ENCODE measurements around the gene SPRY4. TPM values are rescaled to one million over a fixed set of nuclear protein-coding genes. Genes with fewer than 3 reads are reported as not detected.
"Not testable (repeated sequence)": the region's sequence is repeated elsewhere in the genome, so short reads cannot be mapped to it uniquely, and the experiment has no call there.

SPRY4 gene
- total RNA-seq, 2 donors from 2014 or later = 0.16 to 0.51 TPM

DNA sequence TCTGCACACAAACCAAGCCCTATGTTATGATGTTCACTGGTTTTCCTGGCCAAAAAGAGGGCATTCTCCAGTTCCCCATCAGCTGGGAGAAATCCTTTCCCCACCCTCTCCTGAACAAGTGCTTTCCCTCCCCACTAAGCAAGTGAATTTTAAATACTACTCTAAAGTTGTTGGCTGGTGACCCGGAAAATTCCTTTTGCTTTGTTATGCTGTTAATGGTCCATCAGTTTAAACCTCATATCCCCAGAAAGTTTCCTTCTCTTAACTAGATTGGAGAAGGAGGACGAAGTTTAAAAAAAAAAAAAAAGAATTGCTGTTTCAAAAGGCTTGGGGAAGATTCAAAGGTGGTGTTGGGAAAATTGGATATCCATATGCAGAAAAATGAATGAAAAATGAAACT, 21.9 kb upstream of the SPRY4 start:
- Mint-ChIP-seq H3K27ac (no peak overlapping the region), H3K36me3 (peaks cover 12 to 24% of the 10 kb centered on the region in 2 donors), H3K9me3 (peaks cover 6 to 18% of the 10 kb centered on the region in 2 donors)
- DNase-seq (ENCODE audit: low spot score in 2 of 2) (no peak), ATAC-seq (no peak)

DNA sequence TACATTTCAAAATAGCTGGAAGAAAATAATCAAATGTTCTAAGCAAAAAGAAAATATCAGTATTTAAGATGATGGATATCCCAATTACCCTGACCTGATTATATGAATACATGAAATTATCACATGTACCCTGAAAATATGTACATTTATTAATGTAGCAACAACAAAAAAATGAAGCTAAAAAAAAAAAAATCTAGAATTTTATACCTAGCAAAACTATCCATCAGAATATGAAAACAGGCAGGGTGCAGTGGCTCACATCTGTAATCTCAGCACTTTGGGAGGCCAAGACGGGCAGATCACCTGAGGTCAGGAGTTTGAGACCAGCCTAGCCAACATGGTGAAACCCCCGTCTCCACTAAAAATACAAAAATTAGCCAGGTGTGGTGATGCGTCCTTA, 20.1 kb upstream of the SPRY4 start:
- peaks cover 12 to 24% of the 10 kb centered on the region in 2 donors for H3K36me3 Mint-ChIP-seq
- peaks cover 6 to 18% of the 10 kb centered on the region in 2 donors for H3K9me3 Mint-ChIP-seq
- not testable (repeated sequence) for H3K27ac Mint-ChIP-seq; ATAC-seq; DNase-seq (ENCODE audit: low spot score in 2 of 2)

DNA sequence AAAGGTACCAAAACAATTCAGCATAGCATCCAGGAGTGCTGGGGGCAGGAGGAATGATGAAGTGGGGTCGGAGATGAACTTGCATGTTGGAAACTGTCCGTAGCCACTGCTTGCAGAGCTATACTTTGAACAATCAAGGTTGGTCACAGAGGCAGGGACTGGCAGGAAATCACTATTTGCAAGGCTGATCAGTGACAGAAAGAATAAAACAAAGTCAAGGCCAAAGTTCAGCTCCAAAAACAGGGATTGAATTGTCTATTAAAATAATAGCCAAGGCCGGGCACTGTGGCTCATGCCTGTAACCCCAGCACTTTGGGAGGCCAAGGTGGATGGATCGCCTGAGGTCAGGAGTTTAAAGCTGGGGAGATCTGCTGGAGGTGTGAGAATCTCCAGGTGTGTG, 18.7 kb upstream of the SPRY4 start:
- peaks cover 6 to 18% of the 10 kb centered on the region in 2 donors for H3K9me3 Mint-ChIP-seq
- H3K27ac Mint-ChIP-seq = no peak overlapping the region
- ATAC-seq = no peak

DNA sequence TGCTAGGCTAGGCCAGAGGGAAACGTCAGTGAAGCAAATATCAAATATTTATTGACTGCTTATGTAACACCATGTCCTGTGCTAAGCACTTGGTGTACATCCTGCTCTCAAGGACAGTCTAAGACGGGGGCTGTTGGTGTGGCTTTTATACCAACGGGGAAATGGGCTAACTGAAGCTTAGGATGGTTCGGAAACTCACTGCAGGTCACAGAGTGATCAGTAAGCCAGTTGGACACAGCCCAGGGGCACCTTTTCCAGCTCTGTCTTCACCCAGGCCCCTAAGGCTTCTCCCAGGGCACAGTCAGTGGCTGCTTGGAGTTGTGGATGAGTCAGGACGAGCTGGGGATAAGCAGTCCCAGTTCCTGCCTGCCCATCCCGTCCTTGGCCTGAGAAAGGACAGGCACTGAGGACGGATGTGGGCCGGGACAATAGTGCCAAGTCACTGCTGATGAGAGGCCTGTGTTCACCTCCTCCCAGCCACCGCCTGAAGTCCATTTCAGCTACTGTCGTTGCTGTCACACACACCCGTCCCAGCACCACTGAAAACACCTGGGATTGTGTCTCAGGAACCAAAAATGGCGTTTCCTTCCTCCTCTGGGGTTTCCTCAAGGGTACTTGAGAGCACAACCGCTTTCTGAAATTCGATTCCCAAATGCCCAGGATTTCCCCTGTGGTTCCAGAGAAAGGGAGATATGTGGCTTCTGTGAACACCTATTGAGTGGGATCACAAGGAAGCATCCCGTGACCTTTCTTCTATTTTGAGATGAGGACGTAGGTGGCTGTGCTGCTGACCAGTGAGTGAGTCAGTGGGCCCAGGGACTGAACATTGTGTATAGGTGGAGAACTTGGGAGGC, 17.5 kb upstream of the SPRY4 start:
- peaks cover 6 to 18% of the 10 kb centered on the region in 2 donors for H3K9me3 Mint-ChIP-seq

More for the DNA sequence above, 18.7 kb upstream of the SPRY4 start:
- H3K36me3 Mint-ChIP-seq = peaks cover 12 to 24% of the 10 kb centered on the region in 2 donors
- no peak for DNase-seq (ENCODE audit: low spot score in 2 of 2)

DNA sequence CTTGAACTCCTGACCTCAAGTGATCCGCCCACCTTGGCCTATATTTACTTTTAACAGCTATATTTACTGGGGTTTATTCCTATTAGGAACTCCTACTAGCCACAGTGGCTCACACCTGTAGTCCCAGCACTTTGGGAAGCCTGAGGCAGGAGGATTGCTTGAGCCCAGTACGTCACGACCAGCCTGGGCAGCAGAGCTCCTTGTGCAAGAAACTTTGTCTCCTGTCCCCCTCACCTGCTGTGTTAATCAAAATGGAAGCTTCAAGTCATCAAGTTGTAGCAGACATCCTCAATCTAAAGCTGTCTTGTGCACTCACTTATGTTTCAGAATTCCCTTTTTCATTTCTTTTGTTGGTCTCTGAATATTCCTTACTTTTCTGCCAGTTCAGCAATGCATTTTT, 15.0 kb upstream of the SPRY4 start:
- DNase-seq (ENCODE audit: low spot score in 2 of 2) = no peak
- H3K27ac Mint-ChIP-seq = no peak overlapping the region
- no peak for ATAC-seq
- H3K36me3 Mint-ChIP-seq = peaks cover 7 to 19% of the 10 kb centered on the region in 2 donors
- peaks cover 6 to 17% of the 10 kb centered on the region in 2 donors for H3K9me3 Mint-ChIP-seq

More for the DNA sequence above, 17.5 kb upstream of the SPRY4 start:
- H3K36me3 Mint-ChIP-seq = peaks cover 12 to 24% of the 10 kb centered on the region in 2 donors
- no peak for DNase-seq (ENCODE audit: low spot score in 2 of 2)
- H3K27ac Mint-ChIP-seq = no peak overlapping the region
- ATAC-seq = no peak

DNA sequence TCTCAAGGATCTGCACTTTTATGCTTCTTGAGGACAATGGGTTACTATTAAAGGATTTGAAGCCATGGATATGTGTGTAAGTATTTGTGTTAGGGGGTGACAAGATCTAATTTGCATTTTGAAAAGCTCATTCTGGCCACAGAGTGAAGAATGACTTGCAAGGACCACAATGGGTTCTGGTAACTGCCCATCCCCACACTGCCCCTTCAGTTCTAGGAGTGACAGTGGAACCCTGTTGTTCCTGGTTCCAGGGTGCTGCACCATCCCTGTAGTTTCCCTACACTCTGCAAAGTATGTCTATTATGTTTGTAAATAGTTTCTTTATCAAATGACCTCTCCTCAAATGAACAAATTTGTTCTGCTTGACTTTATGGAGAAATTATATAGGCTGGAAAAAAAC, 9.7 kb upstream of the SPRY4 start:
- H3K9me3 Mint-ChIP-seq = no peaks in the 10 kb centered on the region
- no peak for ATAC-seq
- no peak for DNase-seq (ENCODE audit: low spot score in 2 of 2)
- H3K27ac Mint-ChIP-seq = no peak overlapping the region
- H3K36me3 Mint-ChIP-seq = no peaks in the 10 kb centered on the region

DNA sequence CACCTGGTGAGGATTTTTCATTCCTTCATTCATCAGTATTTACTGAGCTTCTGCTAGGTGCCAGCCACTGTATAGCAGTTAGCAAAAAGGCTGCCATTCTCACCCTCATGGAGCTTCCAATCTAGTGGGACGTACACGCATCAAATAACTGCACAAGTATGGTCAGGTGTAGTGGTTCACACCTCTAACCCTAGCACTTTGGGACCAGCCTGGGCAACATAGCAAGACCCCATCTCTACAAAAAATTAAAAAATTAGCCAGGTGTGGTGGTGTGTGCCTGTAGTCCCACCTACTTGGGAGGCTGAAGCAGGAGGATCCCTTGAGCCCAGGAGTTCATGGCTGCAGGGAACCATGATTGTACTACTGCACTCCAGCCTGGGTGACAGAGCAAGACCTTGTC, 8.9 kb upstream of the SPRY4 start:
- H3K9me3 Mint-ChIP-seq; H3K36me3 Mint-ChIP-seq; H3K27ac Mint-ChIP-seq; ATAC-seq; DNase-seq (ENCODE audit: low spot score in 2 of 2): not testable (repeated sequence)

DNA sequence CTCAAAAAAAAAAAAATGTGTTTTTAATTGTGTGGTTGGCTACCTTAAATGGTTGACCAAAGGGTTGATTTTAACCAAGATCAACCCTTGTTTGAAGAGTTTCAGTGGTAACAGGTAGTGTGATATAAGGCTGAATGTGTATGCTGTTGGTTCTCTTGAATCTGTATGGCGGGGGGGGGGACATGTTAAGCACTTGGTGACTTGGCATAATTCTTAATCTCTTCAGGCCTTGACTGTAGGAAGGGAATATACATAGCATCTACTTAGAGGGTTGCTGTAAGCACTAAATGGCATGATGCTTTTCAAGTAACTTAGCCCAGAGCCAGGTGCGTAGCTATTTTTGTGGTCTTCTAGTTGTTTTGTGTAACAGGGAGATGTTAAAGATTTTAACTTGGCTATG, 5.6 kb upstream of the SPRY4 start:
- no peak for ATAC-seq
- no peak for DNase-seq (ENCODE audit: low spot score in 2 of 2)
- Mint-ChIP-seq H3K9me3 (no peaks in the 10 kb centered on the region), H3K36me3 (no peaks in the 10 kb centered on the region), H3K27ac (no peak overlapping the region)

DNA sequence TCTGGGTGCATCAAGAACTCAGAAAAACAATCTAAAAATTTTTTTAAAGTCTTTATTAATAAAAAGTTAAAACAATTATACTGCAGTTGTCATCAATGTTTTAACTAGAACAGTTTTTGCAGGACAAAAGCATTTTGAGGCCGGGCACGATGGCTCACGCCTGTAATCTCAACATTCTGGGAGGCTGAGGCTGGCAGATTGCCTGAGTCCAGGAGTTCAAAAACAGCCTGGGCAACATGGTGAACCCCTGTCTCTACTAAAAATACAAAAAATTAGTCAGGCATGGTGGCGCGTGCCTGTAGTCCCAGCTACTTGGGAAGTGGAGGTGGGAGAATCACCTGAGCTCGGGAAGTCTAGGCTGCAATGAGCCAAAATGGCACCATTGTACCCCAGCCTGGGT, 5.2 kb upstream of the SPRY4 start:
- no peaks in the 10 kb centered on the region for H3K9me3 Mint-ChIP-seq
- H3K36me3 Mint-ChIP-seq = no peaks in the 10 kb centered on the region
- no peak for DNase-seq (ENCODE audit: low spot score in 2 of 2)
- ATAC-seq = no peak
- H3K27ac Mint-ChIP-seq = no peak overlapping the region

DNA sequence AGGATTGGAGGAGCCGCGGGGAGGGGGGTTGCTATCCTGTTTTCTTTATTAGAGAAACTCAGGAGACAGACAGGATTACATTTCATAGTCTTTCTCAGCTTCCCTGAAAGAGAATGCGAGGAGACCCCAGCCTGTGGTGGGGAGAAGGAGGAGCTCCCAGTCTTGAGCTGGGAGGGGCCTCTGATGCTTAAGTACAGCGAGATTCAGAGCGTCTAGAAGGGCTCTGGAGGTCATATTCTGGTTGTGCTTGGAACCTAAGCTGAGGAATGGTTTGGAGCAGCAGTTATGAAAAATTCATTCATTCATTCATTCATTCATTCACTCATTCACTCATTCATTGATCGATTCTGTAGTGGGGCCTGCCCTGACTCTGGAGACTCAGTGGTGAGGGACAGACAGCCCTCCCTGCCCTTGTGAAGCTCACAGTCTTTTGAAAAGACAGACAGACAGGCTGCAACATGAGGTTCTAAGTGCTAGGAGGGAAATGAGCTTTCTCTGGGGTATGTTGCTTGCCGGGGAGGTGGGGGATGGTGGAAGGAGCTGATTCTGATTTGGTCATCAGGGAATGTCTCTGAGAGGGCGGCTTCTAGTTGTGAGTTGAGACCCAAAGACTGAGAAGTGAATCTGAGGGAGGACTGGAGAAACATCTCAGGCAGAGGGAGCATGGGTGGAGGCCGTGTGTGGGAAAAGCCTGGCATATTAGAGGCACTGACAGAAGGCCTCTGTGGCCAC, 2.5 kb upstream of the SPRY4 start:
- Mint-ChIP-seq H3K36me3 (no peaks in the 10 kb centered on the region), H3K9me3 (no peaks in the 10 kb centered on the region), H3K27ac (no peak overlapping the region)
- no peak for DNase-seq (ENCODE audit: low spot score in 2 of 2)
- ATAC-seq = no peak

DNA sequence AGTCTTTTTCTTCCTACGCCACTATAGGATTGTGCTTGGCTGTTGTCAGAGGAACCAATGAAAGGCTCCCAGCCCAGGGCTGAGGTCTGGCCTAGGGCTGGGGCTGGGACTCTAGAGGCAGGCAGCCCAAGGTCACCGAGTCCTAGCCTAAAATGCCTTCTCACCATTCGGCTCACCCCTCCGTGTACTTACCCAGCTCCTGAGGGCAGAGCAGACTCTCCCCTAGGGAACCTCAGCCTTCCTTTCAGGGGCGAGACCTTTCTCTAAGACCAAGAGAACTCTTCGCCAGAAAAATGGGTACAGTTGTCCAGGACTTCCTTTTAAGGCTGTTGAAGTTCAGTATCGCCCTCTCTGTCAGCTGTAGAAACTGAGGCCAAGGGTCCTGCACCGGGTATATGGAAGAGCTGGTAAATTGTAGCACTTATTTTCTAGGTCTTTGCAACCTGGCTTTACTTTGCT, 1.7 kb upstream of the SPRY4 start:
- H3K27ac Mint-ChIP-seq = no peak overlapping the region
- ATAC-seq (no peak), DNase-seq (ENCODE audit: low spot score in 2 of 2) (no peak)
- no peaks in the 10 kb centered on the region for H3K9me3 Mint-ChIP-seq
- no peaks in the 10 kb centered on the region for H3K36me3 Mint-ChIP-seq

DNA sequence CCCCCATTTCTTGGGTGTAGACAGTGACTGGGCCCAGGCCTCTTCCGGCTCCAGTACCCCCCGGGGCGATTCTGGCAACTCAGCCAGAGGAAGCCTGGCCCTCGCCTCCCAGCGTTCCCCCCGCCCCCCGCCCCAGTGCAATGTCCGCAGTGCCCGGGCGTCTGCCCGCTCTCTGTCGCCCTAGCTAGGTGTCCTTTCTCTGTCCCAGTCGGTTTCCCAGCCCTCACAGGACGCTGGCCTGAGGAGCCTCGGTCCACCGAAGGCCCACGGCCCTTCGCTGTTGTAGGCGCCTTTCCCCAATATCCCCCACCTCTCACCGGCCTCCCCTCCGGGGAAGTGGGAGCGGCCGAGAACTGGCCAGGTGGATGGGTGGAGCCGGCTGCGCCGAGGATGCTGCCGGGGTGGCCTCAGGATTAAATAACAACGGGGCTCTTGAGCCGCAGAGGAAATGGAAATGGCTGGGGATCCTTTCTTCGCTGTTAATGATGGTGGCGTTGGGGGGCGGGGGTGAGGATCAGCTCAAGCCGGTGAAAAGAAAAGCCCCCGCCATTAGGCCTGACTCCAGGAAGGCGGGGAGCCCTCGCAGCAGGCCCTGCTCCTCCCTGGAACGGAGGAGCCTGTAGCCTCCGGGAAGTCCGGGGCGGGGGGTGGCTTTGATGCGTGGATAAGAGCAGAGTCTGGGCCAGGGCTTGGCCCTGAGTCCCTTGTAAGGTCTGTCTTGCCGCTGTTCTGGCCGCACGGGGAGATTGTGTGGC, 1.1 kb upstream of the SPRY4 start:
- H3K9me3 Mint-ChIP-seq = no peaks in the 10 kb centered on the region
- DNase-seq (ENCODE audit: low spot score in 2 of 2) (peak in 1 of 2 donors; percentile 14), ATAC-seq (no peak)
- H3K27ac Mint-ChIP-seq = no peak overlapping the region
- H3K36me3 Mint-ChIP-seq = no peaks in the 10 kb centered on the region

DNA sequence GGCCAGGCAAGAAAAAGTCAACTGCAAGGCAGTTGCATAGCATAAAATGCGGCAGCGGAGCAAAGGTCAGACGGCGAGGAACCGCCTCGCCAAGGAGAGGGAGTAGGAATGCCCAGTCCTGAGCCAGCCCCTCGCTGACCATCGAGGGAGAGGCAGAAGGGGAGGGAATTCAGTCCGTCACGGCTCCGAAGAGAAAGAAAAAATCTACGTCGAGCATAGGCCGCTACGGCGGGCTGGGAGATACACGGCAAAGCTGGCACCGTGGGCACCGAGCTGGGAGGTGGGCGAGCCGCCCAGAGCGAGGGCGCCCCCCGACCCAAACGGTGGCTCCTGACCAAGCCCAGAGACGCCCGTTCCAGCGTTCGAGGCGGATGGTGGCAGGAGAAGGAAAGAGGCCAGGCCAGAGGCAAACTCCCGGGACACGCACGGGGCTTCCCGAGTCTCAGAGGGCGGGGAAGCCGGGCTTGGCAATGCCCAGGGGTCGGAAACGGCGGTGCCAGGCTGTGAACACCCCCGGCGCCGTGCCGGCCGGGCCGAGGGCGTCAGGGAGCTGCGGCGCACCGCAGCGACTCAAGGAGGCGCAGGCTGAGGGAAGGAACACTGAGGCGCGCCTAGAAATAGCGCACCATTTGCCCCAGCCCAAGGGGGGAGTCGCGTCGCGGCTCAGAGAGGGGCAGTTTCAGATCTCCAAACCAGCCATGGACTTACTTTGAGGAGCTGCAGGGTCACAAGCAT, 518 bp downstream of the SPRY4 start:
- DNase-seq (ENCODE audit: low spot score in 2 of 2) (peak in 1 of 2 donors; percentile 57), ATAC-seq (peak; percentile 71 to 73)
- Mint-ChIP-seq H3K9me3 (no peaks in the 10 kb centered on the region), H3K27ac (no peak overlapping the region), H3K36me3 (no peaks in the 10 kb centered on the region)

DNA sequence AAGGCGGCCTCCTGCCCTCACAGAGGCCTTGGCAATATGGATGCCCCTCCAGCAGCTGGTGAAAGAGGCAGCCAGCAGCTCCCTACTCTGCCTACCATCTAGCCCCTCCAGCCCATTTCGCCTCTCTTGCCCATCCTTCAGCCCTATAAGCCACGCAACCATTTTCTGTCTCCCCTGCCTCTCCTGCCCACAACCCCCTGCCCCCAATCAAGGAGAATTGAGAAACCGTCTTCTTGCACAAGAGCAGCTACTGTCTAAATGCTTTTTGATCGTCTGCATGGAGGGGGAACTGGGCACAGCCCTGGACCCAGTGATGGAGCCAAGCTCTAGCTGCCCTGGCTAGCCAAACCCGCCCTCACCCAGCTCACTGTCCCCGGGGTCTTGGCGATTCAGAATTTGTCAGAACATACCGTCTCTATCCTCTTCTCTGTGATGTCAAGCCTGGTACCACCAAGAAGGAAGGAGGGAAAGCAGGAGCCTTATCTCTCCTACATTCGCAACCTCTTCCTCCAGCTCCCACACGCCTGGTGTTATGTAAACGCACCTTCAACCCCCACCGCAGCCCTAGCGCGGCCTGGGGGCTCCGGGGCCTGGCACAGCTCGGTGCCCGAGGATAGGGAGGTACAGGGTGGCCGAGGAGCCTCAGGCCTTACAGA, 1.2 kb downstream of the SPRY4 start:
- ATAC-seq (no peak), DNase-seq (ENCODE audit: low spot score in 2 of 2) (no peak)
- H3K9me3 Mint-ChIP-seq = no peaks in the 10 kb centered on the region

DNA sequence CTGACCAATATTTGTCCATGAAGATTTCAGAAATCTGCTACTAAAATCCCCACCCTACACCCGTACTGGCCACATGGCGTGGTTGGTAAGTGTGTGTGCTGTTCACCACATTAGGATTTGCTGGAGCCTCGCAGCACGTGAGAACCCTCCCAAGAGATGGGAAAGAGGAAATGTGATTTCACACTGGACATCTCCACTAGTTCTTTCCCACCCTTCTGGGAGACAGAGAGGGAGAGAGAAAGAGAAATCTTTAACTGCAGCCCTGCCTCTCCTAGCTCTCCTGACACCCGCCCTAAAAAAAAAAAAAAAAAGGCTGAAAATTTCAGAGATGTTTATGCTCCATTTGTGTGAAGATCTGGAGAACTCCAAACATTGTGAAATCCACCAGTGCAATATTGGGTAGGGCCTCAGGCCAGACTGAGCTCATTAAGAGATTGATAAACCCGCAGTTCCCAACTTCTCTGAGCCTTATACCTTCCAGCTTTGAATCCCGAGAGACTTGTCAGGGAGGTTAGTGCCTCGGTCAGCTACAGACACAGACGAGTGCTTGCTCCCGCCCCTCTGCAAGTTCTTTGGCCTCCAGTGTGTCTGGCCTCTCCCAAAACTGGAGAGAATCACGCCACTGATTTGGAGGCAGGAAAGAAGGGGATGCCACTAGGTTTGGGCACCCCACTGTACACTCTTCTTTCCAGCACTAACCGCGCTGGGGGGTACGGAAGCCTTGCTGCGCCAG, 1.9 kb downstream of the SPRY4 start:
- DNase-seq (ENCODE audit: low spot score in 2 of 2) (no peak), ATAC-seq (no peak)
- Mint-ChIP-seq H3K27ac (no peak overlapping the region), H3K9me3 (no peaks in the 10 kb centered on the region), H3K36me3 (no peaks in the 10 kb centered on the region)

More for the DNA sequence above, 1.2 kb downstream of the SPRY4 start:
- Mint-ChIP-seq H3K27ac (no peak overlapping the region), H3K36me3 (no peaks in the 10 kb centered on the region)
